Measurements from ENCODE around the gene RSAD2.
"Not testable (repeated sequence)": the region's sequence is repeated elsewhere in the genome, so short reads cannot be mapped to it uniquely, and the experiment has no call there.

DNA sequence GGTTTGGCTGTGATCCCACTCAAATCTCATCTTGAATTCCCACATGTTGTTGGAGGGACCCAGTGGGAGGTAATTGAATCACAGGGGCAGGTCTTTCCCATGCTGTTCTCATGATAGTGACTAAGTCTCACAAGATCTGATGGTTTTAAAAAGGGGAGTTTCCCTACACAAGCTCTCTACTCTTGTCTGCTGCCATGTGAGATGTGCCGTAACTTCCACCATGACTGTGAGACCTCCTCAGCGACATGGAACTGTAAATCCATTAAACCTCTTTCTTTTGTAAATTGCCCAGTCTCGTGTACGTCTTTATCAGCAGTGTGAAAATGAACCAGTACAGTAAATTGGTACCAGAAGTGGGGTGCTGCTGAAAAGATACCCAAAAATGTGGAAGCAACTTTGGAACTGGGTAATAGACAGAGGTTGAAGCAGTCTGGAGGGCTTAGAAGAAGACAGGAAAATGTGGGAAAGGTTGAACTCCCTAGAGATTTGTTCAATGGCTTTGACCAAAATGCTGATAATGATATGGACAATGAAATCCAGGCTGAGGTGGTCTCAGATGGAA is 19.0 kb upstream of the RSAD2 start:
- TF ChIP-seq POLR2A (IDR thresholded peaks at IDR 0.05; ENCODE audit: low read depth, low read length); TAF1 (IDR thresholded peaks at IDR 0.05; ENCODE audit: borderline replicate concordance, low read depth, low read length): not testable (repeated sequence)
